H1 (cell line): ENCODE results near the gene GAB3.

Experiments used
- ASH2L ChIP-seq: fragments of 200-600, 300-600 bp; sonication (generic); IDR thresholded peaks from one replicate; pipeline ENCODE4 v1.7.1; 2017; ENCODE audit warnings: low read length
- BRCA1 ChIP-seq: IDR thresholded peaks from 2 replicates; pipeline ENCODE4 v1.6.1; 2012; ENCODE audit warnings: low read depth, low read length, improper control_type of control experiment
- CHD2 ChIP-seq: IDR thresholded peaks from 2 replicates; pipeline ENCODE4 v1.6.1; 2012; ENCODE audit warnings: low read length, improper control_type of control experiment
- EP300 ChIP-seq, 2 experiments: IDR thresholded peaks; 1 replicate in 1 of 2; 2 replicates in 1 of 2; pipeline ENCODE4 v1.6.1; 2011 to 2012; ENCODE audit warnings: low read depth in 2 of 2, low read length in 2 of 2, mild to moderate bottlenecking in 2 of 2, borderline replicate concordance in 1 of 2, inconsistent platforms in 1 of 2, moderate library complexity in 1 of 2
- NRF1 ChIP-seq: IDR thresholded peaks from 2 replicates; pipeline ENCODE4 v1.6.1; 2011; ENCODE audit warnings: mild to moderate bottlenecking, low read depth, low read length, improper control_type of control experiment
- POLR2A ChIP-seq, 2 experiments: IDR thresholded peaks; 1 replicate in 1 of 2; 2 replicates in 1 of 2; pipeline ENCODE4 v1.6.1; 2011; ENCODE audit warnings: low read depth in 2 of 2, low read length in 2 of 2, mild to moderate bottlenecking in 2 of 2; ENCODE audit errors: control extremely low read depth in 1 of 2
- RAD21 ChIP-seq, 2 experiments: IDR thresholded peaks in 1 of 2; conservative IDR thresholded peaks in 1 of 2; 2 replicates each; pipeline ENCODE4 v1.6.1; 2011; ENCODE audit warnings: low read depth in 2 of 2, low read length in 2 of 2, improper control_type of control experiment in 1 of 2, inconsistent platforms in 1 of 2, mild to moderate bottlenecking in 1 of 2, moderate library complexity in 1 of 2
- RBBP5 ChIP-seq: IDR thresholded peaks from 2 replicates; pipeline ENCODE4 v1.7.1; 2012; ENCODE audit warnings: low read depth, mild to moderate bottlenecking, inconsistent platforms, low read length, moderate library complexity, borderline replicate concordance
- RNF2 ChIP-seq: fragments of 200-900, 300-1000 bp; sonication (generic); IDR thresholded peaks from 2 replicates; pipeline ENCODE4 v1.7.1; 2016; ENCODE audit warnings: borderline replicate concordance, low read depth, mild to moderate bottlenecking, antibody characterized with exemption, low read length; ENCODE audit not compliant: poor library complexity, severe bottlenecking; ENCODE audit errors: missing control alignments
- SIN3A ChIP-seq, 2 experiments: IDR thresholded peaks in 1 of 2; conservative IDR thresholded peaks in 1 of 2; 2 replicates each; pipeline ENCODE4 v1.6.1; 2011 to 2012; ENCODE audit warnings: low read length in 2 of 2, improper control_type of control experiment in 1 of 2, low read depth in 1 of 2, mild to moderate bottlenecking in 1 of 2
- SP1 ChIP-seq: IDR thresholded peaks from 2 replicates; pipeline ENCODE4 v1.6.1; 2011; ENCODE audit warnings: low read depth, low read length
- TCF12 ChIP-seq: IDR thresholded peaks from 2 replicates; pipeline ENCODE4 v1.6.1; 2011; ENCODE audit warnings: low read depth, mild to moderate bottlenecking, low read length
- TF ChIP-seq, protein P1 (sequence below), 3 experiments: IDR thresholded peaks; 1 replicate in 2 of 3; 2 replicates in 1 of 3; pipeline versions ENCODE4 v1.5.1 to v1.6.1; 2011; ENCODE audit warnings: low read length in 3 of 3, mild to moderate bottlenecking in 3 of 3, inconsistent platforms in 2 of 3, low read depth in 1 of 3, moderate library complexity in 1 of 3; ENCODE audit not compliant: insufficient read depth in 1 of 3; ENCODE audit errors: control extremely low read depth in 1 of 3

DNA sequence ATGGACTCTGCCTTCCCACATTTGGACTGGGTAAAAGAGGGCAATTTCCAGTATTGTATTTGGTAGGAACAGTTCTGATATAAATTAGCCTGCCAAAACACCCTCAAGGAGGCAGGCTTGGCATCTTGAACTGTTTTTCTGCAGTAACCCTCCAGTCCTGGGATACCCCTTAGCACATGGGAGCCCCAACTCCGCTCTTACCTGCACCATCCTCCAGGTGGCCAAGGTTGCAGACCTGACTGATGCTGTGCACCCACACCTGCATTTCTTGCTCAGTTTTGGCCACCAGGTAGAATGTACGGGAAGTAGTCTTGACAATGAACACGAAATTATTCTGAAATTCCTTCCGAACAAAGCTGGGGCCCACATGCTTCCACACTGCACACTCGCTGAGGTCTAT lies 35.1 kb downstream of the GAB3 start:
- TF ChIP-seq EP300 (IDR thresholded peaks at IDR 0.05; ENCODE audit: borderline replicate concordance in 1 of 2, low read depth in 2 of 2, low read length in 2 of 2) (no peak), SP1 (no peak), RNF2 (no peak), SIN3A (conservative IDR thresholded peaks at IDR 0.05 in 1 of 2, IDR thresholded peaks at IDR 0.05 in 1 of 2; ENCODE audit: low read depth in 1 of 2, low read length in 2 of 2) (no peak), NRF1 (no peak), RBBP5 (no peak), RAD21 (IDR thresholded peaks at IDR 0.05 in 1 of 2, conservative IDR thresholded peaks at IDR 0.05 in 1 of 2; ENCODE audit: low read depth in 2 of 2, low read length in 2 of 2) (peak in 1 of 2 experiments; percentile 31; a peak in 2 of 4 replicates), BRCA1 (no peak), TCF12 (no peak), POLR2A (IDR thresholded peaks at IDR 0.05; ENCODE audit: control extremely low read depth in 1 of 2, low read depth in 2 of 2, low read length in 2 of 2) (no peak), CHD2 (no peak), ASH2L (no peak)
- TF ChIP-seq, protein P1, sequence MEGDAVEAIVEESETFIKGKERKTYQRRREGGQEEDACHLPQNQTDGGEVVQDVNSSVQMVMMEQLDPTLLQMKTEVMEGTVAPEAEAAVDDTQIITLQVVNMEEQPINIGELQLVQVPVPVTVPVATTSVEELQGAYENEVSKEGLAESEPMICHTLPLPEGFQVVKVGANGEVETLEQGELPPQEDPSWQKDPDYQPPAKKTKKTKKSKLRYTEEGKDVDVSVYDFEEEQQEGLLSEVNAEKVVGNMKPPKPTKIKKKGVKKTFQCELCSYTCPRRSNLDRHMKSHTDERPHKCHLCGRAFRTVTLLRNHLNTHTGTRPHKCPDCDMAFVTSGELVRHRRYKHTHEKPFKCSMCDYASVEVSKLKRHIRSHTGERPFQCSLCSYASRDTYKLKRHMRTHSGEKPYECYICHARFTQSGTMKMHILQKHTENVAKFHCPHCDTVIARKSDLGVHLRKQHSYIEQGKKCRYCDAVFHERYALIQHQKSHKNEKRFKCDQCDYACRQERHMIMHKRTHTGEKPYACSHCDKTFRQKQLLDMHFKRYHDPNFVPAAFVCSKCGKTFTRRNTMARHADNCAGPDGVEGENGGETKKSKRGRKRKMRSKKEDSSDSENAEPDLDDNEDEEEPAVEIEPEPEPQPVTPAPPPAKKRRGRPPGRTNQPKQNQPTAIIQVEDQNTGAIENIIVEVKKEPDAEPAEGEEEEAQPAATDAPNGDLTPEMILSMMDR (IDR thresholded peaks at IDR 0.05; ENCODE audit: control extremely low read depth in 1 of 3, insufficient read depth in 1 of 3, low read depth in 1 of 3, low read length in 3 of 3) = peak; percentile 35 to 49 (median 44); a peak in 3 of 4 replicates
